22Rv1 (cell line): ENCODE data around the gene NPHP4.

Source experiments
- H3K27ac ChIP-seq: fragments of 450-650 bp; 2 replicates; pipeline ENCODE4 v1.5.1; 2017
- ZFX ChIP-seq: fragments of 450-650 bp; IDR thresholded peaks from 2 replicates; pipeline ENCODE4 v1.6.1; 2017; ENCODE audit warnings: antibody characterized with exemption, borderline replicate concordance
- TF ChIP-seq, protein P1 (sequence below): fragments of 450-650 bp; IDR thresholded peaks from 2 replicates; pipeline ENCODE4 v1.5.1; 2017; ENCODE audit warnings: mild to moderate bottlenecking

NPHP4 gene

DNA sequence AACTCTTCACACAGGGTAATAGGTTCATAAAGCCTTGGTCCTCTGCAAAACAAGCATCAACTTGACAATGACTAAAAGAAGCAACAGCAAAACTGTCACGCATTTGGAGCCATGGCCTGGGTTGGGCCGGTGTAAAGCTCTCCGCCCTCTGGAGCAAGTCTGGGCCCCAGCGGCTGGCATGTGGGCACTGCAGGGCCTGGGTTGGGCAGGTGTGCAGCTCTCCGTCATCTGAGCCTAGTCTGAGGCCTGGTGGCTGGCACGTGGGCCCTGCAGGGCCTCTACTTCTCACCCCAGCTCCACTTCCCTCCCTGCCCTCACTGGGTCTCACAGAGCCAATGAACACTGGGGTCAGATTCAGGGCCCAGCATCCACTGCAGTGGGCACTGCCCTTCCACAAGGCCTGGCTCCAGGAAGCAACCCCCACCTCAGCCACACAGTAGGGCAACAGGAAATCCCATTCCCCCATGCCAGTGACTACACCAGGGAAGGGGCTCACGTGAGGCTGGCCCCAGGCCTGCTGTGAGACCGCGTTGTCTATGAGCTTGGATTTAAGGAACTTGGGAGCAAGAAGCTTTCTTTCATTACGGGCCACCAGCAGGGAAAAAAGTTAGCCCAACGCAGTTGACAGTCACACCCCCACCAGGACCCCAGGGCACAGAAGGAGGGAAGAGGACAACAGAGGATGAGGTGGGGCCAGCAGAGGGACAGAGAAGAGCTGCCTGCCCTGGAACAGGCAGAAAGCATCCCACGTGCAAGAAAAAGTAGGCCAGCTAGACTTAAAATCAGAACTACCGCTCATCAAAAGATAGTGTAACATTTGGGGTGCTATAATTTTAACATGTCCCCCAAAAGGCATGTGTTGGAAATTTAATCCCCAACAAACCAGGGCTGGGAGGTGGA lies 52.7 kb downstream of the NPHP4 start:
- no peak overlapping the region for H3K27ac ChIP-seq
- no peak for TF ChIP-seq ZFX
- TF ChIP-seq, protein P1, sequence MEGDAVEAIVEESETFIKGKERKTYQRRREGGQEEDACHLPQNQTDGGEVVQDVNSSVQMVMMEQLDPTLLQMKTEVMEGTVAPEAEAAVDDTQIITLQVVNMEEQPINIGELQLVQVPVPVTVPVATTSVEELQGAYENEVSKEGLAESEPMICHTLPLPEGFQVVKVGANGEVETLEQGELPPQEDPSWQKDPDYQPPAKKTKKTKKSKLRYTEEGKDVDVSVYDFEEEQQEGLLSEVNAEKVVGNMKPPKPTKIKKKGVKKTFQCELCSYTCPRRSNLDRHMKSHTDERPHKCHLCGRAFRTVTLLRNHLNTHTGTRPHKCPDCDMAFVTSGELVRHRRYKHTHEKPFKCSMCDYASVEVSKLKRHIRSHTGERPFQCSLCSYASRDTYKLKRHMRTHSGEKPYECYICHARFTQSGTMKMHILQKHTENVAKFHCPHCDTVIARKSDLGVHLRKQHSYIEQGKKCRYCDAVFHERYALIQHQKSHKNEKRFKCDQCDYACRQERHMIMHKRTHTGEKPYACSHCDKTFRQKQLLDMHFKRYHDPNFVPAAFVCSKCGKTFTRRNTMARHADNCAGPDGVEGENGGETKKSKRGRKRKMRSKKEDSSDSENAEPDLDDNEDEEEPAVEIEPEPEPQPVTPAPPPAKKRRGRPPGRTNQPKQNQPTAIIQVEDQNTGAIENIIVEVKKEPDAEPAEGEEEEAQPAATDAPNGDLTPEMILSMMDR = no peak

DNA sequence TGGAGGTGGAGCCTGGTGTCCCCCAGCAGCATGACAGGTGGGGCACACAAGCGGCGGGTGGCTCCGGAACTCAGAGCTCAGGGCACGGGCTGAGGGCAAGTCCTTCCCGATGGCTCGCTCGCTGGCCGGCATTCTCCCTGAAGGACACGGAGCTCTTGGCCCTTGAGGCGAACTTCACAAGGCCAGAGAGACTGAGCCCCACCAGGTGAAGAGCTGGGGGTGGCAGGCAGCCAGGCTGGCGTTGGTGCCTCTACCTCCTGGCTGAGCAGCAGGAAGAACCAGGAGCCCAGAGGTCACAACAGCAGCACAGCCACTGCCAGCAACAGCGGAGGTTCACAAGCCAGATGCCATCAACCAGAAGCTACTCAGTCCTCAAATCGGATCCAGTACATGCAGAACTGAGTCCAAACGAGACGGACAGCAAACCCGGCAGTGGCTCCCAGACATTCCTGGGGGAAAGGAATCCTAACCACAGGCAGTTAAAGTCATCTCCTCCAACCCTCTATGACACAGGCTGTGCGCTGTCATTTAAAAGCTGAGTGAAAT lies 54.1 kb downstream of the NPHP4 start:
- TF ChIP-seq, protein P1 = no peak

GRCh38 chr1:5937373-5937857 lies 54.8 kb downstream of the NPHP4 start:
- H3K27ac ChIP-seq = no peak overlapping the region
- no peak for TF ChIP-seq ZFX
- TF ChIP-seq, protein P1 = no peak

More for the DNA sequence above, 54.1 kb downstream of the NPHP4 start:
- no peak overlapping the region for H3K27ac ChIP-seq

- H3K27ac ChIP-seq = no peak overlapping the region
- no peak for TF ChIP-seq ZFX
- TF ChIP-seq, protein P1 = no peak
Measured at GRCh38 chr1:5936621-5937372, 55.4 kb downstream of the NPHP4 start.

- TF ChIP-seq, protein P1 = no peak
- no peak for TF ChIP-seq ZFX
Measured at GRCh38 chr1:5936126-5936525, 56.1 kb downstream of the NPHP4 start.

DNA sequence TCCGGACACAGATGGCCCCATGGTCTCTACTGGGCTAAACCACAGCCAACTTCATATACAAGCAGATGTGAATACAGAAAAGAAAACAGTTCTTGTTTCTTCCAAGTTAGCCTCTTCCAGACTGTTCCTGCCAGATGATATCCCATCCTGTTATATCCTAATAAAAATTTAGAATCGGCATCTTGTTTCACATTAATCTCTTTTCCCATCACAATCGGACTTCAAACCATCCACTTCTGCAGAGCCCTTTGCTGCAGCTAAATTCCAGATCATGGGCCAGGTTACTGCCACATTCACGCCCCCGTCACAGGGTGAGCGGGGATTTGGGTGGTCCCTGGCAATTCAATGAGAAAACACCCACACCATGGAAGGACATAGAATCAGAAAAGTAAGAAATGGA lies 57.2 kb downstream of the NPHP4 start:
- TF ChIP-seq ZFX = no peak
- TF ChIP-seq, protein P1 = no peak
- H3K27ac ChIP-seq = no peak overlapping the region

More at GRCh38 chr1:5936126-5936525, 56.1 kb downstream of the NPHP4 start:
- no peak overlapping the region for H3K27ac ChIP-seq
